Measurements from ENCODE around the gene HCRT. TPM values are rescaled to one million over a fixed set of nuclear protein-coding genes. Genes with fewer than 3 reads are reported as not detected.

Gene HCRT
- total RNA-seq, 1 donor from 2014 or later: not detected

- DNase-seq (ENCODE audit: low spot score) (peak; percentile 74), ATAC-seq (peak; percentile 68)
Observed at GRCh38 chr17:42180922-42181850, 4.1 kb downstream of the HCRT start, which contains the start of gene KCNH4. Gene KCNH4, minus strand, starts transcription at chr17:42181142. Its CDS starts 197 bp downstream, at chr17:42180945.

- DNase-seq (ENCODE audit: low spot score) (no peak), ATAC-seq (no peak)
Observed at GRCh38 chr17:42180411-42180921, 4.8 kb downstream of the HCRT start.

GRCh38 chr17:42179911-42180410, 5.3 kb downstream of the HCRT start:
- peak; percentile 42 for ATAC-seq
- DNase-seq (ENCODE audit: low spot score): no peak

- ATAC-seq: no peak
- no peak for DNase-seq (ENCODE audit: low spot score)
Observed at GRCh38 chr17:42179335-42179734, 5.9 kb downstream of the HCRT start.

- DNase-seq (ENCODE audit: low spot score) (no peak), ATAC-seq (no peak)
Observed at GRCh38 chr17:42178817-42179216, 6.4 kb downstream of the HCRT start.

- ATAC-seq: no peak
Observed at GRCh38 chr17:42177684-42178083, 7.6 kb downstream of the HCRT start.

GRCh38 chr17:42174126-42174783, 11.0 kb downstream of the HCRT start:
- ATAC-seq: no peak
- no peak for DNase-seq (ENCODE audit: low spot score)

More at GRCh38 chr17:42177684-42178083, 7.6 kb downstream of the HCRT start:
- no peak for DNase-seq (ENCODE audit: low spot score)

- ATAC-seq: no peak
Observed at GRCh38 chr17:42171831-42172230, 13.4 kb downstream of the HCRT start.

GRCh38 chr17:42169351-42169750, 15.9 kb downstream of the HCRT start:
- DNase-seq (ENCODE audit: low spot score) (no peak), ATAC-seq (no peak)

More at GRCh38 chr17:42171831-42172230, 13.4 kb downstream of the HCRT start:
- no peak for DNase-seq (ENCODE audit: low spot score)

GRCh38 chr17:42167807-42168206, 17.4 kb downstream of the HCRT start:
- ATAC-seq: no peak
- DNase-seq (ENCODE audit: low spot score): no peak

GRCh38 chr17:42166196-42166763, 19.0 kb downstream of the HCRT start:
- DNase-seq (ENCODE audit: low spot score) (no peak), ATAC-seq (no peak)

GRCh38 chr17:42165751-42166150, 19.5 kb downstream of the HCRT start:
- no peak for ATAC-seq
- DNase-seq (ENCODE audit: low spot score): no peak

GRCh38 chr17:42163696-42164407, 21.4 kb downstream of the HCRT start:
- DNase-seq (ENCODE audit: low spot score) (no peak), ATAC-seq (no peak)

GRCh38 chr17:42163113-42163512, 22.1 kb downstream of the HCRT start:
- no peak for ATAC-seq
- DNase-seq (ENCODE audit: low spot score): no peak

GRCh38 chr17:42160531-42160910, 24.7 kb downstream of the HCRT start:
- ATAC-seq: no peak
- DNase-seq (ENCODE audit: low spot score): no peak

GRCh38 chr17:42159796-42160530, 25.3 kb downstream of the HCRT start:
- ATAC-seq (no peak), DNase-seq (ENCODE audit: low spot score) (no peak)

- no peak for ATAC-seq
- no peak for DNase-seq (ENCODE audit: low spot score)
Observed at GRCh38 chr17:42155614-42156045, 29.6 kb downstream of the HCRT start.

GRCh38 chr17:42153919-42154742, 31.1 kb downstream of the HCRT start:
- DNase-seq (ENCODE audit: low spot score) (no peak), ATAC-seq (peak; percentile 44)

Measured in left lobe of liver (tissue), 2 donors.